ENCODE measurements around the gene SCLT1.

The SCLT1 gene

GRCh38 chr4:128869776-128870509 is 223.4 kb downstream of the SCLT1 start:
- no peak for DNase-seq (ENCODE audit: low spot score)

GRCh38 chr4:128868758-128869157 is 224.6 kb downstream of the SCLT1 start:
- no peak for DNase-seq (ENCODE audit: low spot score)

- DNase-seq (ENCODE audit: low spot score): no peak
These were observed 226.6 kb downstream of the SCLT1 start for GRCh38 chr4:128866691-128867090.

GRCh38 chr4:128866269-128866668 is 227.1 kb downstream of the SCLT1 start:
- no peak for DNase-seq (ENCODE audit: low spot score)

GRCh38 chr4:128865132-128865531 is 228.2 kb downstream of the SCLT1 start:
- no peak for DNase-seq (ENCODE audit: low spot score)

GRCh38 chr4:128863312-128864075 is 229.8 kb downstream of the SCLT1 start:
- peak; percentile 86 for DNase-seq (ENCODE audit: low spot score)

- DNase-seq (ENCODE audit: low spot score): no peak
These were observed 230.6 kb downstream of the SCLT1 start for GRCh38 chr4:128862608-128863311.

- DNase-seq (ENCODE audit: low spot score): no peak
These were observed 231.4 kb downstream of the SCLT1 start for GRCh38 chr4:128861856-128862518.

GRCh38 chr4:128859887-128860677 is 233.3 kb downstream of the SCLT1 start:
- no peak for DNase-seq (ENCODE audit: low spot score)

GRCh38 chr4:128858879-128859671 is 234.3 kb downstream of the SCLT1 start:
- DNase-seq (ENCODE audit: low spot score): no peak

- no peak for DNase-seq (ENCODE audit: low spot score)
These were observed 237.1 kb downstream of the SCLT1 start for GRCh38 chr4:128856246-128856645.

GRCh38 chr4:128855621-128856020 is 237.7 kb downstream of the SCLT1 start:
- no peak for DNase-seq (ENCODE audit: low spot score)

GRCh38 chr4:128854433-128854832 is 238.9 kb downstream of the SCLT1 start:
- no peak for DNase-seq (ENCODE audit: low spot score)

- no peak for DNase-seq (ENCODE audit: low spot score)
These were observed 239.6 kb downstream of the SCLT1 start for GRCh38 chr4:128853741-128854140.

- no peak for DNase-seq (ENCODE audit: low spot score)
These were observed 243.1 kb downstream of the SCLT1 start for GRCh38 chr4:128850252-128850651.

- no peak for DNase-seq (ENCODE audit: low spot score)
These were observed 244.9 kb downstream of the SCLT1 start for GRCh38 chr4:128848461-128848860.

- no peak for DNase-seq (ENCODE audit: low spot score)
These were observed 246.1 kb downstream of the SCLT1 start for GRCh38 chr4:128847082-128847724.

- DNase-seq (ENCODE audit: low spot score): no peak
These were observed 247.3 kb downstream of the SCLT1 start for GRCh38 chr4:128846063-128846462.

- no peak for DNase-seq (ENCODE audit: low spot score)
These were observed 248.4 kb downstream of the SCLT1 start for GRCh38 chr4:128844931-128845330.

- DNase-seq (ENCODE audit: low spot score): no peak
These were observed 251.9 kb downstream of the SCLT1 start for GRCh38 chr4:128841402-128841801.
